Heart left ventricle (tissue), 13 donors: ENCODE measurements around the gene MID1.

Experiments
- CTCF ChIP-seq, 12 donors: fragments of 200-600 bp; sonication (generic) in 4 of 12; IDR thresholded peaks; one replicate each; pipeline versions ENCODE4 v1.5.0 to v1.8.0; 2018 to 2022; ENCODE audit warnings: antibody characterized with exemption in 12 of 12, mild to moderate bottlenecking in 5 of 12
- POLR2A ChIP-seq, 2 donors: fragments of 450-650 bp; IDR thresholded peaks; one replicate each; pipeline ENCODE4 v1.6.1; 2017; ENCODE audit warnings: antibody characterized with exemption in 2 of 2, mild to moderate bottlenecking in 2 of 2, moderate library complexity in 2 of 2
- donor health status: ischemic (EF 13 %, LVEDD 7.1; RV severe dilation, severe dysfunction).
- donor health status: DM: no; HTN: yes; CAD: no.
- donor health status: DM: no; HTN: no; CAD: no.
- donor health status: ischemic (EF 25% LVEDD 6.9; RV normal size, moderate dysfunction).
- donor health status: ischemic (EF 25% LVEDD 5.7; RV mildly dilated, moderate dysfunction).
- donor health status: ischemic (EF 35%, LVEDD 5.7; RV mildly dilated, moderate dysfunction).
- donor health status: nonischemic (EF 11% LVEDD 7.7; RV severe dilation, severe dysfunction).
- donor health status: DM: yes; HTN: yes; CAD: no.
- donor health status: PGD.
- donor health status: ischemic (EF 29% LVEDD 5.4; RV normal size, mild dysfunction).
- donor health status: nonischemic (EF 23%, LVEDD 6.1; RV moderate dilation, normal function).

DNA sequence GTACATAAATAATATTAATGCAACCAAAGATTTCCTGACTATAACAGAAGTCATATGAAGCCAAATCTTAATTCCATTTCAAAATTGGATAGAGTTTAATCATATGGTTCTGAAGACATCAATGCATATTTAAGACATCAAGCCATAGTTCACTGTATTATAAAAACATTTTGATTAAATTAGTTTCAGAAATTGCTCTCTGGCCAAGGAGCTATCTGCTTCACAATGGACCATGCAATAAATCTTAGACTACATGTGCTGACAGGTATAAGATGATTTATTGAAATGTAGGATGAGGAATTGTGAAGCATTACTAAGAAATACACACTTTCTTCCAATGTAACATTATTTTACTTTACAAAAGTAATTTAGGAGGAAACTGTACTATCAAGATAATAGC lies 81.6 kb downstream of the MID1 start:
- TF ChIP-seq CTCF (IDR thresholded peaks at IDR 0.05) (no peak), POLR2A (IDR thresholded peaks at IDR 0.05) (no peak)
